CD14-positive monocyte (primary cell): ENCODE data around the gene FUT8. TPM values are rescaled to one million over a fixed set of nuclear protein-coding genes. Genes with fewer than 3 reads are reported as not detected.

ENCODE experiments used
- DNase-seq, 3 donors: peaks; one replicate each; pipeline ENCODE4 v3.0.0-alpha.2; 2011 to 2022
- H2AFZ ChIP-seq: 2 replicates; pipeline ENCODE4 v1.6.0; 2012; ENCODE audit warnings: mild to moderate bottlenecking, low read depth, low read length, inconsistent platforms; ENCODE audit not compliant: insufficient read depth, poor library complexity, severe bottlenecking
- H3K27ac ChIP-seq, 2 donors: 1 replicate in 1 of 2; 2 replicates in 1 of 2; pipeline ENCODE4 v1.5.1; 2012 to 2013; ENCODE audit warnings: low read length in 2 of 2, control low read depth in 1 of 2, inconsistent platforms in 1 of 2, low read depth in 1 of 2, mild to moderate bottlenecking in 1 of 2
- H3K27me3 ChIP-seq, 2 donors: one replicate each; pipeline versions ENCODE4 v1.6.0 to v1.6.1; 2011 to 2013; ENCODE audit warnings: low read length in 2 of 2; ENCODE audit not compliant: control insufficient read depth in 2 of 2, insufficient read depth in 2 of 2
- H3K36me3 ChIP-seq, 2 donors: replicated peaks in 1 of 2; 1 replicate in 1 of 2; 2 replicates in 1 of 2; pipeline versions ENCODE4 v1.5.1 to v1.6.1; 2012 to 2013; ENCODE audit warnings: low read length in 2 of 2, control low read depth in 1 of 2, inconsistent platforms in 1 of 2, mild to moderate bottlenecking in 1 of 2; ENCODE audit not compliant: insufficient read depth in 2 of 2, control insufficient read depth in 1 of 2
- H3K4me1 ChIP-seq, 2 donors: 1 replicate in 1 of 2; 2 replicates in 1 of 2; pipeline versions ENCODE4 v1.5.1 to v1.6.1; 2012 to 2013; ENCODE audit warnings: low read length in 2 of 2, control low read depth in 1 of 2, inconsistent platforms in 1 of 2, mild to moderate bottlenecking in 1 of 2, moderate library complexity in 1 of 2; ENCODE audit not compliant: insufficient read depth in 2 of 2, control insufficient read depth in 1 of 2
- H3K4me2 ChIP-seq: replicated peaks from 2 replicates; pipeline ENCODE3; 2012; ENCODE audit warnings: low read length, moderate library complexity, mild to moderate bottlenecking; ENCODE audit not compliant: poor library complexity, severe bottlenecking; ENCODE audit errors: extremely low read depth
- H3K4me3 ChIP-seq, 3 experiments: fragments of 200-600 bp in 1 of 3; sonication (generic) in 1 of 3; replicated peaks in 1 of 3; 1 replicate in 2 of 3; 2 replicates in 1 of 3; pipeline ENCODE4 v1.5.1; 2011 to 2013; ENCODE audit warnings: low read length in 3 of 3, mild to moderate bottlenecking in 3 of 3, control low read depth in 2 of 3, low read depth in 2 of 3, inconsistent platforms in 1 of 3, moderate library complexity in 1 of 3
- H3K79me2 ChIP-seq: 2 replicates; pipeline ENCODE4 v1.6.0; 2012; ENCODE audit warnings: mild to moderate bottlenecking, control low read depth, inconsistent platforms, low read length, moderate library complexity; ENCODE audit not compliant: insufficient read depth
- H3K9ac ChIP-seq: 2 replicates; pipeline ENCODE4 v1.6.0; 2017; ENCODE audit warnings: low read length, mild to moderate bottlenecking; ENCODE audit not compliant: insufficient read depth, poor library complexity, severe bottlenecking
- H3K9me3 ChIP-seq, 2 donors: replicated peaks in 1 of 2; 1 replicate in 1 of 2; 2 replicates in 1 of 2; pipeline versions ENCODE4 v1.5.1 to v1.6.1; 2012 to 2013; ENCODE audit warnings: low read length in 2 of 2, control low read depth in 1 of 2; ENCODE audit not compliant: control insufficient read depth in 1 of 2, insufficient read depth in 1 of 2
- H4K20me1 ChIP-seq: 2 replicates; pipeline ENCODE4 v1.6.0; 2012; ENCODE audit warnings: mild to moderate bottlenecking, low read length, control low read depth, moderate library complexity; ENCODE audit not compliant: insufficient read depth
- H3K27ac Mint-ChIP-seq, 7 donors: one replicate each; pipeline ENCODE4 v1.8.0; 2020; ENCODE audit warnings: mild to moderate bottlenecking in 7 of 7, mixed read lengths in 7 of 7, moderate library complexity in 6 of 7, inconsistent platforms in 2 of 7
- H3K27me3 Mint-ChIP-seq, 3 donors: one replicate each; pipeline ENCODE4 v1.8.0; 2021 to 2022; ENCODE audit warnings: low read depth in 3 of 3, mild to moderate bottlenecking in 3 of 3, mixed read lengths in 3 of 3, moderate library complexity in 3 of 3, inconsistent platforms in 1 of 3
- H3K36me3 Mint-ChIP-seq, 2 donors: one replicate each; pipeline ENCODE4 v1.8.0; 2020; ENCODE audit warnings: mixed read lengths in 2 of 2, inconsistent platforms in 1 of 2, mild to moderate bottlenecking in 1 of 2
- H3K4me1 Mint-ChIP-seq: one replicate; pipeline ENCODE4 v1.8.0; 2020; ENCODE audit warnings: mild to moderate bottlenecking, mixed read lengths
- H3K4me3 Mint-ChIP-seq, 2 donors: one replicate each; pipeline ENCODE4 v1.8.0; 2020; ENCODE audit warnings: mild to moderate bottlenecking in 2 of 2, mixed read lengths in 2 of 2, moderate library complexity in 1 of 2
- H3K9me3 Mint-ChIP-seq, 7 donors: one replicate each; pipeline ENCODE4 v1.8.0; 2020 to 2022; ENCODE audit warnings: mixed read lengths in 7 of 7, mild to moderate bottlenecking in 6 of 7, moderate library complexity in 6 of 7, inconsistent platforms in 2 of 7
- WGBS: methylation state at CpG from one replicate; pipeline ENCODE4 v1.1.5; 2013; ENCODE audit warnings: missing lambda C conversion rate; ENCODE audit not compliant: insufficient coverage; 5-methylcytosine and 5-hydroxymethylcytosine counted together
- intact Hi-C, 2 donors: fragments of 100-400 bp; cut with micrococcal nuclease; formaldehyde crosslinking; loops; one replicate each; pipeline versions ENCODE4 v1.15.0 to v1.15.1; 2023
- polyA plus RNA-seq, 3 donors: library from polyadenylated mRNA; depleted of rRNA in 1 of 3; unstranded in 2 of 3; stranded (reverse) in 1 of 3; fragments of 300-500 nt in 2 of 3; fragments of >200 nt in 1 of 3; fragmentation: Illumina TruSeq in 2 of 3; gene quantifications; 1 replicate in 2 of 3; 2 replicates in 1 of 3; pipeline ENCODE4 v1.2.3, GENCODE V29; 2012 to 2021
- TF ChIP-seq, protein P1 (sequence below): fragments of 200-600 bp; IDR thresholded peaks from one replicate; pipeline ENCODE4 v1.8.0; 2022; ENCODE audit warnings: antibody characterized with exemption, mild to moderate bottlenecking

Gene FUT8
- polyA plus RNA-seq, 3 donors: 1.6 to 5.1 (median 5.0) TPM

DNA sequence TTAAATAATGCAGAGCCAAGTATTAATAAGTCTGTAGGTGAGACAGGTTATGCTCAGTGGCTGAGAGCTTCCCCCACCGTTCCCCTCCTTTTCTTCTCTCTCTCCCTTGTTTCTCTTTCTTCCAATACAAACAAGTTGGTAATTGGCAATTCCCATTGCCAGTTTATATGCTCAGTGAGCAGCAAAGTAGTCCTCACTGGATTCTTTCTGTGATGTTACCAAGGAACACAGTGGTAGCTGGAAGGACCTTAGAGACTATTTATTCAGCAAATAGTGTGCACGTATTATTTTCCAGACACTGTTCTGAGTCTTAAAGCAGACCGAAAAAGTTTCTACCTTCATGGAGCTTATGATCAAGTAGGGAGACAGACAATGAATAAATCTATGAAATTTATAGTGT lies 344.4 kb downstream of the FUT8 start:
- Histone ChIP-seq H3K36me3 (no peaks in the 10 kb centered on the region), H3K4me3 (no peak overlapping the region), H3K4me1 (no peaks in the 10 kb centered on the region), H4K20me1 (no peaks in the 10 kb centered on the region), H3K79me2 (no peaks in the 10 kb centered on the region), H2AFZ (no peak overlapping the region), H3K9ac (no peak overlapping the region), H3K4me2 (no peak overlapping the region), H3K27me3 (no peaks in the 10 kb centered on the region), H3K9me3 (no peaks in the 10 kb centered on the region), H3K27ac (no peak overlapping the region)
- Mint-ChIP-seq H3K4me3 (no peak overlapping the region), H3K4me1 (no peaks in the 10 kb centered on the region), H3K36me3 (no peaks in the 10 kb centered on the region), H3K27ac (no peak overlapping the region), H3K9me3 (peaks cover 0 to 6% (median 0%) of the 10 kb centered on the region in 7 donors), H3K27me3 (peaks cover 0 to 2% (median 1%) of the 10 kb centered on the region in 3 donors)
- WGBS: no CpG with 5 or more reads among the region's 3 CpGs
- intact Hi-C loops: no loop called here
- no peak for DNase-seq
- TF ChIP-seq, protein P1, sequence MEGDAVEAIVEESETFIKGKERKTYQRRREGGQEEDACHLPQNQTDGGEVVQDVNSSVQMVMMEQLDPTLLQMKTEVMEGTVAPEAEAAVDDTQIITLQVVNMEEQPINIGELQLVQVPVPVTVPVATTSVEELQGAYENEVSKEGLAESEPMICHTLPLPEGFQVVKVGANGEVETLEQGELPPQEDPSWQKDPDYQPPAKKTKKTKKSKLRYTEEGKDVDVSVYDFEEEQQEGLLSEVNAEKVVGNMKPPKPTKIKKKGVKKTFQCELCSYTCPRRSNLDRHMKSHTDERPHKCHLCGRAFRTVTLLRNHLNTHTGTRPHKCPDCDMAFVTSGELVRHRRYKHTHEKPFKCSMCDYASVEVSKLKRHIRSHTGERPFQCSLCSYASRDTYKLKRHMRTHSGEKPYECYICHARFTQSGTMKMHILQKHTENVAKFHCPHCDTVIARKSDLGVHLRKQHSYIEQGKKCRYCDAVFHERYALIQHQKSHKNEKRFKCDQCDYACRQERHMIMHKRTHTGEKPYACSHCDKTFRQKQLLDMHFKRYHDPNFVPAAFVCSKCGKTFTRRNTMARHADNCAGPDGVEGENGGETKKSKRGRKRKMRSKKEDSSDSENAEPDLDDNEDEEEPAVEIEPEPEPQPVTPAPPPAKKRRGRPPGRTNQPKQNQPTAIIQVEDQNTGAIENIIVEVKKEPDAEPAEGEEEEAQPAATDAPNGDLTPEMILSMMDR: no peak

DNA sequence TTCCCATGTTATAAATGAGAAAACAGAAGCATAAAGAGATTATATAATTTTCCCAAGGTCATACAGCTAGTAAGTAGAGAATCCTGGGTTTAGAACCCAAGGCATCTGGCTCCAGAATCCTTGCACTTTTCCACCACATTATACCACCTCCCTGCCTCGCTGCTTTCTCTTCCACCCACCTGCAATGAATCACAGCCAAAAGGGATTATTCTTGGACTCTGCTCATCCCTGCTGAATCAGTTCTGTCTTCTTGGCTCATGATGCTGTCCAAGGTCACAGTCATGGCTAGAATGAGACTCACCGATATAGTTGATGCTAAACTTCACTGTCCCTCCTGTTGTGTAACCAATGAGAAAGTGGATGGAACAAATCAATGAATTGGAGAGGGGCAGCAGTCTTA lies 356.6 kb downstream of the FUT8 start:
- no peaks in the 10 kb centered on the region for H3K36me3 ChIP-seq
- no peak overlapping the region for H3K27ac ChIP-seq
- no peak for DNase-seq
- no peak overlapping the region for H3K4me3 ChIP-seq
- H3K9me3 ChIP-seq: no peaks in the 10 kb centered on the region
- H3K4me2 ChIP-seq: no peak overlapping the region
- intact Hi-C loops: no loop called here
- H4K20me1 ChIP-seq: no peaks in the 10 kb centered on the region
- no peaks in the 10 kb centered on the region for H3K79me2 ChIP-seq
- no peaks in the 10 kb centered on the region for H3K36me3 Mint-ChIP-seq
- H3K4me1 ChIP-seq: no peaks in the 10 kb centered on the region
- TF ChIP-seq, protein P1: no peak
- WGBS: 81% methylated on average over 2 of the region's 2 CpGs
- peak overlapping the region in 1 of 7 donors; percentile 14 for H3K27ac Mint-ChIP-seq
- H3K27me3 Mint-ChIP-seq: peaks cover 2 to 4% (median 4%) of the 10 kb centered on the region in 3 donors
- H3K27me3 ChIP-seq: no peaks in the 10 kb centered on the region
- no peak overlapping the region for H2AFZ ChIP-seq
- H3K4me3 Mint-ChIP-seq: no peak overlapping the region
- peaks cover 6% of the 10 kb centered on the region for H3K4me1 Mint-ChIP-seq
- no peak overlapping the region for H3K9ac ChIP-seq
- H3K9me3 Mint-ChIP-seq: peaks cover 0 to 6% (median 4%) of the 10 kb centered on the region in 7 donors
